Measurements from ENCODE around the gene YWHAG. TPM values are rescaled to one million over a fixed set of nuclear protein-coding genes. Genes with fewer than 3 reads are reported as not detected.
"Not testable (repeated sequence)": the region's sequence is repeated elsewhere in the genome, so short reads cannot be mapped to it uniquely, and the experiment has no call there.

YWHAG gene
- polyA plus RNA-seq, 2 donors = 35.2 to 53.3 TPM

DNA sequence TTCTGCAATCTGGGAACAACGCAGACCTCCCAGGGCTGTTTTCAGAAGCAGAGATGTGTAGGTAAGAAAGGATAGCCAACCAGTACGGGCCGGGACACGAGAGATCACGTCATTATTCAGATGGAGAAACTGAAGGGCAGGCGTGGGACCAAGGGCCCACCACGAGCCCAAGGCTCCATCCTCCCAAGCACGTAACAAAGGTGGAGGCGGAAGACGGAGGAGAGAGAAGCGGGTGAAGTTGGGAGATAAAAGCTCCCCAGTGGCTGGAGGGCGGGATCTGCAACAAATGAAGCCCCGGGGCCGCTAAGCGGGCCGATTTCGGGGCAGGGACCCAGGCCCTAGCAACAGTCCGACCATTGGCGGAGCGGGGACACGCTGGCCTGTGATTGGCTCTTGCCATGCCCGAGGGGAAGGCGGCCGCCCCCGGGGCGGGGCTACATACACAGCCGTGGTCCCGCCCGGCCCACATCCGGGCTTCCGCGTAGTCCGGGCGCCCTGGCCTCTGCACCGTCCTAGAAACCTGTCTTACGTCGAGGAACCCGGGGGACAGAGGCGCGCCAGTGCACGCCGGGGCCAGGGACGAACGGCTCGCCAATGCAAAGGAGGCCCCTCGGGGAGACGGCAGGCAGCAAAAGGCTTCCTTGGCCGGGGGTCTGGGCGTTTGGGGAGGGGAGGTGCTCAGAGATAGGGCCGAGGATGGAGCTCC is 40.9 kb downstream of the YWHAG start:
- WGBS, 2 donors = 0% methylated on average over 48 to 50 of the region's 50 CpGs
- H3K36me3 ChIP-seq (ENCODE audit: control insufficient read depth in 2 of 2, insufficient read depth in 2 of 2, low read length in 1 of 2) = no peaks in the 10 kb centered on the region
- H3K4me1 ChIP-seq (ENCODE audit: control insufficient read depth in 2 of 2, insufficient read depth in 2 of 2, low read length in 1 of 2) = peaks cover 0 to 4% of the 10 kb centered on the region in 2 donors
- no peaks in the 10 kb centered on the region for H3K27me3 ChIP-seq (ENCODE audit: control insufficient read depth in 1 of 2, insufficient read depth in 2 of 2, low read length in 2 of 2)
- no peaks in the 10 kb centered on the region for H3K9me3 ChIP-seq (ENCODE audit: control insufficient read depth in 2 of 2, insufficient read depth in 1 of 2, low read depth in 1 of 2, low read length in 1 of 2)
- H3K4me3 ChIP-seq (ENCODE audit: low read depth in 1 of 2, low read length in 2 of 2) = peak overlapping the region; percentile 58 to 74
- peak overlapping the region; percentile 98 for H3K27ac ChIP-seq (ENCODE audit: low read depth in 2 of 2, low read length in 1 of 2)

DNA sequence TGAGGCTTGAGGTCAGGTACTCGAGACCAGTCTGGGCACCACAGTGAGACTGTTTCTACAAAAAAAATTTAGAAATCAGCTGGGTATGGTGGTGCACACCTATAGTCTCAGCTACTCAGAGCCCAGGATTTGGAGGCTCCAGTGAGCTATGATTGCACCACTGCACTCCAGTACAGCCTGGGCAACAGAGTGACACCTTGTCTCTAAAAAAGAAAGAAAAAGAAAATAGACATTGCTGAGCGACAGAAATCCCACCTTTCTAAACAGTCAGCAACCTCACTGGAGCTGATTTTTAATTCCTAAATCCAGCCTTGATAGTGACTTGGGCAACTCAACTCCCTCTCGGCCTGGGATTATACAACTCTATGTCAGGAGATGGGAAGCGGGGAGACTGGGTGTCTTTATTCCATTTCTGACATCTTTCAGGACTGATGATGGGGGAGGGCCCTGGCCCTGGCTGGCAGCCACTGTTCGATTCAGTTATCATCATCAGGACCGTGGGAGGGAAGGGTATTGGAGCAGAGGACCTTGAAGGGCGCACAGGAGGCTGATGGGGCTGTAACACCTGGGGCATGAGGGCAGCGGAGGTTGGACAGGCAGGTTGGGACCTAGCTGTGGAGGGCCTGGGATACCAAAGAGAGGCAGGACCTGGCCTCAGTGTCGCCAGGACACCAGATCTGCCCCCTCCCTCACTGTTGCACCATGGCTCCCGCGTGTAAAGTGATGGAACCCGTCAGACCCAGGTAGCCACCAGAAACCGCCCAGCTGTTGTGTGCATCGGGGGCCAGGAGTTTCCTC is 41.6 kb downstream of the YWHAG start:
- Histone ChIP-seq H3K27ac (ENCODE audit: low read depth in 2 of 2, low read length in 1 of 2) (peak overlapping the region; percentile 98), H3K27me3 (ENCODE audit: control insufficient read depth in 1 of 2, insufficient read depth in 2 of 2, low read length in 2 of 2) (no peaks in the 10 kb centered on the region), H3K4me1 (ENCODE audit: control insufficient read depth in 2 of 2, insufficient read depth in 2 of 2, low read length in 1 of 2) (peaks cover 0 to 4% of the 10 kb centered on the region in 2 donors), H3K36me3 (ENCODE audit: control insufficient read depth in 2 of 2, insufficient read depth in 2 of 2, low read length in 1 of 2) (no peaks in the 10 kb centered on the region), H3K9me3 (ENCODE audit: control insufficient read depth in 2 of 2, insufficient read depth in 1 of 2, low read depth in 1 of 2, low read length in 1 of 2) (no peaks in the 10 kb centered on the region), H3K4me3 (ENCODE audit: low read depth in 1 of 2, low read length in 2 of 2) (peak overlapping the region; percentile 58 to 74)
- WGBS, 2 donors = 42 to 48% methylated on average over 14 of the region's 14 CpGs

DNA sequence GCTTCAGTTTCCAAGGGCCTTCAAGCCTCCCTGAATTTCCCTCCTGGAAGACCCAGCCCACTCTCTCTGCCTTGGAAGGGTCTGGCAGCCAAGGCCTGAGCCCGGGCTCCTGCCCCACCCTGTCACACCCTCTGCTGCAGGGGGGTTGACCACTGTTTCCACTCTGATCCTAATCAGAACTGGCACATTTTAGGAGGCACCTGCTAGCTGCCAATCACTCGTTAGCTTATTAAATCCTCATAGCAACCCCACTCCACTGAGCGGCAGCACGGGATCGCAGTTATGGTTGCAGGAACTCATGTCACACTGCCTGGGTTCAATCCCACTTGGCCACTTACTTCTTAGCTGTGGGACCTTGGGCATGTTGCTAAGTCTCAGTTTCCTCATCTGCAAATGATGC is 43.4 kb downstream of the YWHAG start:
- Histone ChIP-seq H3K4me1 (ENCODE audit: control insufficient read depth in 2 of 2, insufficient read depth in 2 of 2, low read length in 1 of 2) (peaks cover 0 to 4% of the 10 kb centered on the region in 2 donors), H3K4me3 (ENCODE audit: low read depth in 1 of 2, low read length in 2 of 2) (no peak overlapping the region), H3K27ac (ENCODE audit: low read depth in 2 of 2, low read length in 1 of 2) (no peak overlapping the region), H3K9me3 (ENCODE audit: control insufficient read depth in 2 of 2, insufficient read depth in 1 of 2, low read depth in 1 of 2, low read length in 1 of 2) (no peaks in the 10 kb centered on the region), H3K36me3 (ENCODE audit: control insufficient read depth in 2 of 2, insufficient read depth in 2 of 2, low read length in 1 of 2) (no peaks in the 10 kb centered on the region), H3K27me3 (ENCODE audit: control insufficient read depth in 1 of 2, insufficient read depth in 2 of 2, low read length in 2 of 2) (no peaks in the 10 kb centered on the region)
- WGBS, 2 donors = 60 to 69% methylated on average over 5 of the region's 5 CpGs

DNA sequence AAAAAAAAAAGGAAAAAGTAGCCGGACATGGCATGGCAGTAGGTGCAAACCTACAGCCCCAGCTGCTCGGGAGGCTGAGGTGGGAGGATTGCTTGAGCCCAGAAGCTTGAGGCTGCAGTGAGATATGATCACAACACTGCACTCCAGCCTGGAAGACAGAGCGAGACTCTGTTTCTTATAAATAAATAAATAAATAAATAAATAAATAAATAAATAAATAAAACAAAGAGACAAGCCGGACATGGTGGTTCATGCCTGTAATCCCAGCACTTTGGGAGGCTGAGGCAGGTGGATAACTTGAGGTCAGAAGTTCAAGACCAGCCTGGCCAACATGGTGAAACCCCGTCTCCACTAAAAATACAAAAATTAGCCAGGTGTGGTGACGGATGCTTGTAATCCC is 44.1 kb downstream of the YWHAG start:
- H3K27me3 ChIP-seq (ENCODE audit: control insufficient read depth in 1 of 2, insufficient read depth in 2 of 2, low read length in 2 of 2); H3K9me3 ChIP-seq (ENCODE audit: control insufficient read depth in 2 of 2, insufficient read depth in 1 of 2, low read depth in 1 of 2, low read length in 1 of 2); H3K36me3 ChIP-seq (ENCODE audit: control insufficient read depth in 2 of 2, insufficient read depth in 2 of 2, low read length in 1 of 2); H3K27ac ChIP-seq (ENCODE audit: low read depth in 2 of 2, low read length in 1 of 2); H3K4me3 ChIP-seq (ENCODE audit: low read depth in 1 of 2, low read length in 2 of 2); H3K4me1 ChIP-seq (ENCODE audit: control insufficient read depth in 2 of 2, insufficient read depth in 2 of 2, low read length in 1 of 2): not testable (repeated sequence)
- WGBS, 2 donors = 58 to 65% methylated on average over 6 of the region's 6 CpGs

GRCh38 chr7:76314042-76314721 is 44.6 kb downstream of the YWHAG start:
- 5% methylated on average over 15 of the region's 15 CpGs for WGBS, 2 donors
- peak overlapping the region in 1 of 2 donors; percentile 17 for H3K27ac ChIP-seq (ENCODE audit: low read depth in 2 of 2, low read length in 1 of 2)

GRCh38 chr7:76311838-76312237 is 47.0 kb downstream of the YWHAG start:
- not testable (repeated sequence) for H3K36me3 ChIP-seq (ENCODE audit: control insufficient read depth in 2 of 2, insufficient read depth in 2 of 2, low read length in 1 of 2); H3K9me3 ChIP-seq (ENCODE audit: control insufficient read depth in 2 of 2, insufficient read depth in 1 of 2, low read depth in 1 of 2, low read length in 1 of 2); H3K27me3 ChIP-seq (ENCODE audit: control insufficient read depth in 1 of 2, insufficient read depth in 2 of 2, low read length in 2 of 2); H3K4me3 ChIP-seq (ENCODE audit: low read depth in 1 of 2, low read length in 2 of 2); H3K27ac ChIP-seq (ENCODE audit: low read depth in 2 of 2, low read length in 1 of 2)
- H3K4me1 ChIP-seq (ENCODE audit: control insufficient read depth in 2 of 2, insufficient read depth in 2 of 2, low read length in 1 of 2) = peaks cover 0 to 14% of the 10 kb centered on the region in 2 donors
- WGBS, 2 donors = 90 to 95% methylated on average over 6 of the region's 6 CpGs

More at GRCh38 chr7:76314042-76314721, 44.6 kb downstream of the YWHAG start:
- Histone ChIP-seq H3K4me3 (ENCODE audit: low read depth in 1 of 2, low read length in 2 of 2) (no peak overlapping the region), H3K4me1 (ENCODE audit: control insufficient read depth in 2 of 2, insufficient read depth in 2 of 2, low read length in 1 of 2) (peaks cover 0 to 11% of the 10 kb centered on the region in 2 donors), H3K36me3 (ENCODE audit: control insufficient read depth in 2 of 2, insufficient read depth in 2 of 2, low read length in 1 of 2) (no peaks in the 10 kb centered on the region), H3K27me3 (ENCODE audit: control insufficient read depth in 1 of 2, insufficient read depth in 2 of 2, low read length in 2 of 2) (no peaks in the 10 kb centered on the region), H3K9me3 (ENCODE audit: control insufficient read depth in 2 of 2, insufficient read depth in 1 of 2, low read depth in 1 of 2, low read length in 1 of 2) (no peaks in the 10 kb centered on the region)

DNA sequence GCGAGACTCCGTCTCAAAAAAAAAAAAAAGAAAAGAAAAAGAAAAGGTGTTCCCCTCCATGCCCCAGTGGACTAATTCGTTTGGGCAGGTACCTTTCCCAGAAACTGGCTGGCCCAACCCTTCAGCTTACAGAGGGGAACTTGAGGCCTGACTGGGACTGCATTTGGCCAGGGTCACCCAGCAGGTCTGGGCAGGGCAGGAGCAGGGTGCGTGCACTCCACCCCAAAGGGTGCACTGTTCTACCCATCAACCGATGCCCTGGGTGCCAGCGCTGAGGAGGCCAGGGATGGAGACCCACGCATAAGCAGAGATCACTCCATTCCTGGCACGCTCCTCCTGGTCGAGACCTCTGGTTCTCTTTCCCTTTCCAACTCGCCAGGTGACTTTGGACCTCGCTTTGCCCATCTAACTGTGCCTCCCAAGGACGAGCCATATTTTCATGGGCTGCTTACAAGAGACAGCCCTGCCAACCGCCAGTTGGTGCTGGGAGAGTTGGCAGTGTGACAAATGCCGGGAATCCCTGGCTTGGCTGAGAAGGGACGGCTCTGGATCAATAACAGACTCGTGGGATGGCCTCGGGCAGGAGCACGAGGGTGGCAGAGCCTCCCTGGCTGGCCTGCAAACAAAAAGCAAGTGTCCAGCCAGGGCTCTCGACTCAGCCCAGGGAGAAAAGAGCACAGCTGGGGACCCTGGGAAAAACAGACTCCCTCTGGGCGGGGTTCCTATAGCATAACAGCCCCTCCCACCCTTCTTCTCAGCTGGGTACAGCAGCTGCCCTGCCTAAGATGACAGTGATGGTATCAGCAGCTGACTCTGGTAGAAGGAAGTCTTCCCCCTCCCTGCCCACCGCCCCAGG is 48.5 kb downstream of the YWHAG start:
- H3K36me3 ChIP-seq (ENCODE audit: control insufficient read depth in 2 of 2, insufficient read depth in 2 of 2, low read length in 1 of 2) = no peaks in the 10 kb centered on the region
- peaks cover 0 to 16% of the 10 kb centered on the region in 2 donors for H3K4me1 ChIP-seq (ENCODE audit: control insufficient read depth in 2 of 2, insufficient read depth in 2 of 2, low read length in 1 of 2)
- no peaks in the 10 kb centered on the region for H3K9me3 ChIP-seq (ENCODE audit: control insufficient read depth in 2 of 2, insufficient read depth in 1 of 2, low read depth in 1 of 2, low read length in 1 of 2)
- WGBS, 2 donors = 38 to 43% methylated on average over 21 of the region's 21 CpGs
- peak overlapping the region; percentile 80 to 98 for H3K27ac ChIP-seq (ENCODE audit: low read depth in 2 of 2, low read length in 1 of 2)
- no peaks in the 10 kb centered on the region for H3K27me3 ChIP-seq (ENCODE audit: control insufficient read depth in 1 of 2, insufficient read depth in 2 of 2, low read length in 2 of 2)
- no peak overlapping the region for H3K4me3 ChIP-seq (ENCODE audit: low read depth in 1 of 2, low read length in 2 of 2)

- peak overlapping the region; percentile 80 to 98 for H3K27ac ChIP-seq (ENCODE audit: low read depth in 2 of 2, low read length in 1 of 2)
- H3K4me3 ChIP-seq (ENCODE audit: low read depth in 1 of 2, low read length in 2 of 2); H3K27me3 ChIP-seq (ENCODE audit: control insufficient read depth in 1 of 2, insufficient read depth in 2 of 2, low read length in 2 of 2); H3K9me3 ChIP-seq (ENCODE audit: control insufficient read depth in 2 of 2, insufficient read depth in 1 of 2, low read depth in 1 of 2, low read length in 1 of 2); H3K36me3 ChIP-seq (ENCODE audit: control insufficient read depth in 2 of 2, insufficient read depth in 2 of 2, low read length in 1 of 2): not testable (repeated sequence)
- WGBS, 2 donors = 82 to 86% methylated on average over 42 to 50 of the region's 50 CpGs
- H3K4me1 ChIP-seq (ENCODE audit: control insufficient read depth in 2 of 2, insufficient read depth in 2 of 2, low read length in 1 of 2) = peaks cover 0 to 21% of the 10 kb centered on the region in 2 donors
Observed at GRCh38 chr7:76309341-76310101, 49.3 kb downstream of the YWHAG start.

All from esophagus (tissue), 2 donors.